K562 (cell line): ENCODE measurements around the gene CNIH4. TPM values are rescaled to one million over a fixed set of nuclear protein-coding genes. Genes with fewer than 3 reads are reported as not detected.

Experiments used
- ASH1L ChIP-seq: fragments of 450-650 bp; IDR thresholded peaks from 2 replicates; pipeline ENCODE4 v1.6.1; 2018; ENCODE audit warnings: borderline replicate concordance, mild to moderate bottlenecking, low read depth; ENCODE audit not compliant: partially characterized antibody
- DACH1 ChIP-seq: fragments of 450-650 bp; IDR thresholded peaks from 2 replicates; pipeline ENCODE4 v1.6.1; 2018; ENCODE audit not compliant: partially characterized antibody
- EP300 ChIP-seq: IDR thresholded peaks from 2 replicates; pipeline ENCODE4 v1.6.1; 2012; ENCODE audit warnings: low read length, improper control_type of control experiment
- FOXK2 ChIP-seq, 2 experiments: fragments of 450-650 bp; IDR thresholded peaks in 1 of 2; conservative IDR thresholded peaks in 1 of 2; 2 replicates each; pipeline ENCODE4 v1.6.1; 2016; ENCODE audit warnings: low read depth in 2 of 2, mild to moderate bottlenecking in 1 of 2
- GTF2A2 ChIP-seq: IDR thresholded peaks from 2 replicates; pipeline ENCODE4 v1.6.1; 2016; ENCODE audit warnings: mild to moderate bottlenecking, missing genetic modification characterization, missing compliant biosample characterization
- HNRNPH1 ChIP-seq: fragments of 200-400 bp; formaldehyde crosslinking; optimal IDR thresholded peaks from 2 replicates; pipeline ENCODE3; 2017; ENCODE audit warnings: low read depth, mild to moderate bottlenecking, low read length, moderate library complexity
- JUND ChIP-seq, 2 experiments: IDR thresholded peaks; 2 replicates in 1 of 2; 3 replicates in 1 of 2; pipeline ENCODE4 v1.6.1; 2011; ENCODE audit warnings: borderline replicate concordance in 2 of 2, low read depth in 2 of 2, low read length in 2 of 2, improper control_type of control experiment in 1 of 2, missing biosample characterization in 1 of 2, missing genetic modification characterization in 1 of 2, missing genetic modification reagents in 1 of 2
- KAT7 ChIP-seq: sonication (generic); formaldehyde crosslinking; IDR thresholded peaks from 2 replicates; pipeline ENCODE4 v1.8.0; 2022; ENCODE audit warnings: missing genetic modification reagents, mild to moderate bottlenecking, borderline replicate concordance
- LCOR ChIP-seq: sonication (generic); formaldehyde crosslinking; IDR thresholded peaks from 2 replicates; pipeline ENCODE4 v1.8.0; 2022; ENCODE audit warnings: mild to moderate bottlenecking, missing genetic modification reagents
- MCM7 ChIP-seq, 2 experiments: fragments of 450-650 bp; IDR thresholded peaks; 2 replicates each; pipeline ENCODE4 v1.6.1; 2016 to 2018
- MEF2A ChIP-seq: IDR thresholded peaks from 2 replicates; pipeline ENCODE4 v1.6.1; 2011; ENCODE audit warnings: low read depth, mild to moderate bottlenecking, low read length, moderate library complexity; ENCODE audit not compliant: control insufficient read depth
- NFIX ChIP-seq: fragments of 250-450 bp; sonication (Bioruptor Pico); IDR thresholded peaks from 2 replicates; pipeline ENCODE4 v1.4.0; 2020; ENCODE audit warnings: low read depth, mild to moderate bottlenecking, moderate library complexity
- NR2F6 ChIP-seq: fragments of 450-650 bp; formaldehyde crosslinking; IDR thresholded peaks from 2 replicates; pipeline ENCODE4 v1.4.0; 2020; ENCODE audit warnings: mild to moderate bottlenecking
- PPARD ChIP-seq: fragments of 250-450 bp; sonication (Bioruptor Pico); IDR thresholded peaks from 2 replicates; pipeline ENCODE4 v1.8.0; 2022; ENCODE audit warnings: inconsistent platforms, mild to moderate bottlenecking, moderate library complexity
- PRMT5 ChIP-seq: sonication (generic); formaldehyde crosslinking; IDR thresholded peaks from 2 replicates; pipeline ENCODE4 v1.5.0; 2020; ENCODE audit warnings: missing genetic modification reagents
- PRPF4 ChIP-seq: fragments of 200-400 bp; formaldehyde crosslinking; IDR thresholded peaks from one replicate; pipeline ENCODE4 v1.6.1; 2017; ENCODE audit warnings: low read length, low read depth, mild to moderate bottlenecking; ENCODE audit not compliant: insufficient read depth, poor library complexity, severe bottlenecking
- RAD51 ChIP-seq: fragments of 450-650 bp; IDR thresholded peaks from 2 replicates; pipeline ENCODE4 v1.7.1; 2016; ENCODE audit warnings: low read depth, mild to moderate bottlenecking, borderline replicate concordance
- RB1 ChIP-seq: fragments of 450-650 bp; IDR thresholded peaks from 2 replicates; pipeline ENCODE4 v1.6.1; 2017; ENCODE audit warnings: low read depth, mild to moderate bottlenecking
- RUNX1 ChIP-seq: sonication (generic); IDR thresholded peaks from 2 replicates; pipeline ENCODE4 v1.6.1; 2016; ENCODE audit warnings: antibody characterized with exemption, low read depth
- STAG1 ChIP-seq: sonication (generic); formaldehyde crosslinking; IDR thresholded peaks from 2 replicates; pipeline ENCODE4 v1.5.0; 2020; ENCODE audit warnings: missing genetic modification reagents, borderline replicate concordance
- TGIF2 ChIP-seq: sonication (generic); formaldehyde crosslinking; IDR thresholded peaks from 2 replicates; pipeline ENCODE4 v1.8.1; 2022; ENCODE audit warnings: mild to moderate bottlenecking, missing genetic modification reagents, moderate library complexity
- THRAP3 ChIP-seq: fragments of 450-650 bp; IDR thresholded peaks from 2 replicates; pipeline ENCODE4 v1.6.1; 2016; ENCODE audit warnings: mild to moderate bottlenecking, inconsistent platforms, borderline replicate concordance
- ZKSCAN8 ChIP-seq: fragments of 200-800 bp; sonication (Bioruptor generic); IDR thresholded peaks from 2 replicates; pipeline ENCODE4 v1.6.1; 2016; ENCODE audit warnings: missing genetic modification characterization, missing compliant biosample characterization
- ZNF274 ChIP-seq: IDR thresholded peaks from 2 replicates; pipeline ENCODE4 v1.6.1; 2011; ENCODE audit warnings: low read depth, mild to moderate bottlenecking, low read length, moderate library complexity, borderline replicate concordance
- ZNF583 ChIP-seq: fragments of 250-450 bp; sonication (Bioruptor Pico); IDR thresholded peaks from 2 replicates; pipeline ENCODE4 v1.4.0; 2020
- ZNF778 ChIP-seq: fragments of 450-650 bp; formaldehyde crosslinking; IDR thresholded peaks from 2 replicates; pipeline ENCODE4 v1.4.0; 2020; ENCODE audit warnings: mild to moderate bottlenecking, moderate library complexity
- polyA plus RNA-seq, 8 experiments: library from polyadenylated mRNA; depleted of rRNA in 4 of 8; stranded (reverse) in 5 of 8; unstranded in 3 of 8; fragments of >200 nt; fragmentation: Nextera tagmentation in 2 of 8; fragmentation: Illumina TruSeq in 1 of 8; extraction: Ambion mirVana in 2 of 8; extraction: Trizol in 1 of 8; gene quantifications; 2 replicates each; pipeline versions ENCODE4 v1.2.1 to v1.2.3, GENCODE V29; 2011 to 2014; ENCODE audit warnings: inconsistent platforms in 1 of 8, missing spikeins in 1 of 8
- total RNA-seq, 7 experiments: library from RNA; depleted of rRNA in 6 of 7; stranded (reverse); fragments of >200 nt in 6 of 7; fragmentation: Illumina TruSeq in 2 of 7; extraction: Trizol in 2 of 7; gene quantifications; 2 replicates each; pipeline versions ENCODE4 v1.2.1 to v1.2.3, GENCODE V29; 2011 to 2021; ENCODE audit warnings: low replicate concordance in 1 of 7
- TF ChIP-seq, protein P1 (sequence below): IDR thresholded peaks from 2 replicates; pipeline ENCODE4 v1.6.1; 2011; ENCODE audit not compliant: insufficient read length; ENCODE audit errors: extremely low read depth
- TF ChIP-seq, protein P2 (sequence below): fragments of 450-650 bp; IDR thresholded peaks from 2 replicates; pipeline ENCODE4 v1.6.1; 2016; ENCODE audit warnings: missing biosample characterization, missing genetic modification characterization

Gene CNIH4
- total and polyA plus RNA-seq, 9 of the 15 experiments (the other 6 are each of a cell fraction or from before 2014, with no cell fraction given) = 41.3 to 266 (median 61.1) TPM

DNA sequence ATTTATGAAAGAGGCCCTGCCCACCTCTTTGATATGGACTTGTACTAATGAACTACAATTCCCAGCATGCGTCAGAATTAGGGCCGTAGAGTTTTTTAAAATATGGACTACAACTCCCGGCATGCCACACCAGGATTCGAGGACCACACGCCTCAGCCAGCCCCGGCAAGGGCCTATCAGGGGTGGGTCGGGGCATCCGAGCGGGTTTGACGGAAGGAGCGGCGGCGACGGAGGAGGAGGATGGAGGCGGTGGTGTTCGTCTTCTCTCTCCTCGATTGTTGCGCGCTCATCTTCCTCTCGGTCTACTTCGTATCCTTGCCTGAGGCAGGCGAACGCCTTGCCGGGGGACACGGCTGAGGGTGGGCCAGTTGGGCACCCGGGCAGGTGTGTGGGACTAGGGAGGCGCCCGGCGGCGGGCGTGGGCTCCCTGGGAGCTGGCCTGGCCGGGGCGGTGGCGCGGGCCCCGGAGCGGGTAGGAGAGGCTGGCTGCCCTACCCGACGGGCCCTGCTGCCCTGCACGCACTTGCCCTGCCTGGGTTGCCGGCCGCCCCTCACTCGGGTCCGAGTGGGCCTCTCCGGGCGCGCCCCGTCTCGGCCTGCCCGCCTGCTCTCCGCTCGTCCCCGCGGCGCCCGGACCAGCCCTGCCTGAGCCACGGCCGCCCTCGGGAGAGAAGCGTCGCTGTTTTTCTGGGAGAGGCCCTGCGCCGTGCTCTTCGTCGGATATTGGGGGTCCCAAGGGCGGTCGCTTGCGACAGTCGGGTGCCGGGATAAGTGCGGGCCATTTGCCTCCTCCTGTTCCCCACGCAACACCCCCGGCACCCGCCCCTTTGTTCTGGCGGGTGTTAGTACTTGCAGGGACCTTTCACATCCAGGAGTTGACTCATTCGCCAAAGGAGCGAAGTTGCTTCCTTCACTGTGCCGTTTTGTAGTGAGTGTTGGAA, at the start of gene CNIH4 (continued):
- TF ChIP-seq LCOR = peak; percentile 86; the same call in 1 of the 2 replicates
- TF ChIP-seq, protein P1, sequence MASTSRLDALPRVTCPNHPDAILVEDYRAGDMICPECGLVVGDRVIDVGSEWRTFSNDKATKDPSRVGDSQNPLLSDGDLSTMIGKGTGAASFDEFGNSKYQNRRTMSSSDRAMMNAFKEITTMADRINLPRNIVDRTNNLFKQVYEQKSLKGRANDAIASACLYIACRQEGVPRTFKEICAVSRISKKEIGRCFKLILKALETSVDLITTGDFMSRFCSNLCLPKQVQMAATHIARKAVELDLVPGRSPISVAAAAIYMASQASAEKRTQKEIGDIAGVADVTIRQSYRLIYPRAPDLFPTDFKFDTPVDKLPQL = no peak
- no peak for TF ChIP-seq ZNF583 (CRISPR knock-in tag)
- TF ChIP-seq PRMT5 (CRISPR knock-in tag) = no peak
- TF ChIP-seq EP300 = no peak
- TF ChIP-seq RAD51 = no peak; the same call in 1 of the 2 replicates
- TF ChIP-seq THRAP3 = no peak
- TF ChIP-seq ZNF274 = no peak
- TF ChIP-seq KAT7 (CRISPR knock-in tag) = no peak
- TF ChIP-seq MCM7 (IDR thresholded peaks at IDR 0.05) = no peak
- no peak for TF ChIP-seq ZNF778 (CRISPR knock-in tag)
- no peak for TF ChIP-seq PPARD
- TF ChIP-seq RUNX1 = no peak
- TF ChIP-seq ASH1L = no peak
- TF ChIP-seq STAG1 (CRISPR knock-in tag) = peak; percentile 54; the same call in 1 of the 2 replicates
- TF ChIP-seq JUND (IDR thresholded peaks at IDR 0.05; ENCODE audit: borderline replicate concordance, low read depth, low read length) = peak; percentile 70; the same call in 1 of the 2 replicates
- TF ChIP-seq JUND (tag; IDR thresholded peaks at IDR 0.05; ENCODE audit: borderline replicate concordance, low read depth, low read length) = peak; percentile 34; the same call in 1 of the 3 replicates
- TF ChIP-seq RB1 = peak; percentile 65
- TF ChIP-seq FOXK2 (conservative IDR thresholded peaks at IDR 0.05 in 1 of 2, IDR thresholded peaks at IDR 0.05 in 1 of 2; ENCODE audit: low read depth in 2 of 2) = peak in 1 of 2 experiments; percentile 24; a peak in 1 of 4 replicates
- no peak for TF ChIP-seq MEF2A
- no peak for TF ChIP-seq DACH1
- no peak for TF ChIP-seq HNRNPH1
- TF ChIP-seq GTF2A2 (tag) = no peak
- TF ChIP-seq ZKSCAN8 = no peak
- TF ChIP-seq, protein P2, sequence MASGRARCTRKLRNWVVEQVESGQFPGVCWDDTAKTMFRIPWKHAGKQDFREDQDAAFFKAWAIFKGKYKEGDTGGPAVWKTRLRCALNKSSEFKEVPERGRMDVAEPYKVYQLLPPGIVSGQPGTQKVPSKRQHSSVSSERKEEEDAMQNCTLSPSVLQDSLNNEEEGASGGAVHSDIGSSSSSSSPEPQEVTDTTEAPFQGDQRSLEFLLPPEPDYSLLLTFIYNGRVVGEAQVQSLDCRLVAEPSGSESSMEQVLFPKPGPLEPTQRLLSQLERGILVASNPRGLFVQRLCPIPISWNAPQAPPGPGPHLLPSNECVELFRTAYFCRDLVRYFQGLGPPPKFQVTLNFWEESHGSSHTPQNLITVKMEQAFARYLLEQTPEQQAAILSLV (tag) = no peak
- no peak; the same call in 1 of the 2 replicates for TF ChIP-seq TGIF2 (CRISPR knock-in tag)
- TF ChIP-seq NFIX (CRISPR knock-in tag) = no peak
- no peak for TF ChIP-seq PRPF4
- TF ChIP-seq NR2F6 (CRISPR knock-in tag) = no peak
